Measurements from ENCODE around the gene TSPAN13.

TSPAN13 gene

DNA sequence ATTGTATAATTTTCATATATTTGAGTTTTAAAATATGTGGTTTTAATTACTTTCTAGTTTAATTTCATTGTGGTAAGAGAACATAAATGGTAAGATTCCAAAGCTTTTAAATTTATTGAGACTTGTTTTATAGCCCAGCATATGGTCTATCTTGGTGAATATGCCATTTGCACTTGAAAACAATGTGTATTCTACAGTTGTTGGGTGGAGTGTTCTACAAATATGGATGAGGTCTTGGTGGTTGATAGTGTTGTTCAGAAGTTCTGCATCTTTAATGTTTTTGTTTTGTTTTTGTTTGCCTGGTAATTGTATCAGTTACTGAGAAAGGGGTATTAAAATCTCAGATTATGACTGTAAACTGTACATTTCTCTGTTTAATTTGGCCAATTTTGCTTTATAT, 37.6 kb upstream of the TSPAN13 start:
- no peak for DNase-seq (ENCODE audit: low read depth)
- TF ChIP-seq, protein P1, sequence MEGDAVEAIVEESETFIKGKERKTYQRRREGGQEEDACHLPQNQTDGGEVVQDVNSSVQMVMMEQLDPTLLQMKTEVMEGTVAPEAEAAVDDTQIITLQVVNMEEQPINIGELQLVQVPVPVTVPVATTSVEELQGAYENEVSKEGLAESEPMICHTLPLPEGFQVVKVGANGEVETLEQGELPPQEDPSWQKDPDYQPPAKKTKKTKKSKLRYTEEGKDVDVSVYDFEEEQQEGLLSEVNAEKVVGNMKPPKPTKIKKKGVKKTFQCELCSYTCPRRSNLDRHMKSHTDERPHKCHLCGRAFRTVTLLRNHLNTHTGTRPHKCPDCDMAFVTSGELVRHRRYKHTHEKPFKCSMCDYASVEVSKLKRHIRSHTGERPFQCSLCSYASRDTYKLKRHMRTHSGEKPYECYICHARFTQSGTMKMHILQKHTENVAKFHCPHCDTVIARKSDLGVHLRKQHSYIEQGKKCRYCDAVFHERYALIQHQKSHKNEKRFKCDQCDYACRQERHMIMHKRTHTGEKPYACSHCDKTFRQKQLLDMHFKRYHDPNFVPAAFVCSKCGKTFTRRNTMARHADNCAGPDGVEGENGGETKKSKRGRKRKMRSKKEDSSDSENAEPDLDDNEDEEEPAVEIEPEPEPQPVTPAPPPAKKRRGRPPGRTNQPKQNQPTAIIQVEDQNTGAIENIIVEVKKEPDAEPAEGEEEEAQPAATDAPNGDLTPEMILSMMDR (IDR thresholded peaks at IDR 0.05; ENCODE audit: low read depth, low read length, missing control alignments), result no peak
- in situ Hi-C loops (cut with HindIII; ENCODE audit: low sequenced_read_pairs), result loop anchor here (5.0 kb wide), 1 partner anchor 41 kb away; no protein-coding TSS in a partner anchor
- no peak overlapping the region for H3K4me3 ChIP-seq (ENCODE audit: low read depth, low read length)

DNA sequence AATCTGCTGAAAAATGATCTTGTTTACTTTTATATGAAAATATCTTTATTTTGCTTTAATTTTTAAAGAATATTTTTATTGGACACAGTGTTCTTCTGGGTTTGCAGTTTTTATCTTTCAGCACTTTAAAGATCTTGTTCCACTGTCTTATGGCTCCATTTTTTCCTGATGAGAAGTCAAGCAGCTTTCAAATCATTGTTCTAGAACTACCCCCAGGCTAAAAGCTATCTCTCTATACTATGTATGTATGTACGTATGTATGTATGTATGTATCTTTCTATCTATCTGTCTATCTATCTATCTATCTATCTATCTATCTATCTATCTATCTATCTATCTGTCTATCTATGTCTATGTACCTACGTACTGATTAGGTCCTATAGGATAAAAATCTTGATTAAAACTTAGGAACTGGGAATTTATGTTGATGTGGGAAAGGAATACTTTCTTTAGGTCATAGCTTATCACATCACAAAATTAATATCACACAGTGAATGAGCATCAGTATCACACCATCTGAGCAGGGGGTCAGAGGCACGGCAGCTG, 35.4 kb upstream of the TSPAN13 start:
- H3K4me3 ChIP-seq (ENCODE audit: low read depth, low read length), result no peak overlapping the region
- in situ Hi-C loops (cut with HindIII; ENCODE audit: low sequenced_read_pairs), result loop anchor here (5.0 kb wide), 1 partner anchor 39 kb away; no protein-coding TSS in a partner anchor
- DNase-seq (ENCODE audit: low read depth), result no peak
- TF ChIP-seq, protein P1 (IDR thresholded peaks at IDR 0.05; ENCODE audit: low read depth, low read length, missing control alignments), result no peak

DNA sequence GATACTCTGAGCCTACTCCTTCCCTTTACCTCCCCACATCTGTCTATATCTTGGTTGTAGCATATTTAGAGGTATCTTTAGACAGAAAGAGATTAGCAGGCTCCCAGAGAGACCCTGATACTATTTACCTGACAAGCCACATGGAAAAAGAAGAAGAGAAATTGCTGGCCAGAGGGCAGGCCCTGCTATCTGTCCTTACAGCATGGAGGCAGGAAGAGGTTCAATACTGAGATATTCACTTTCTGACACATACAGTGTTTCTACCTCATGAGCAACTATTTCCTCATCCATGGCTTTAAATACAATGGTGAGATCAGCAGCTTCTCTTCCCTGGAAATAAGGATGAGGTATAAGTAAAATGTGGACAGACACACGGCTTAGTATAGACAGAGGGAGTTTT, 33.9 kb upstream of the TSPAN13 start:
- no peak overlapping the region for H3K4me3 ChIP-seq (ENCODE audit: low read depth, low read length)

DNA sequence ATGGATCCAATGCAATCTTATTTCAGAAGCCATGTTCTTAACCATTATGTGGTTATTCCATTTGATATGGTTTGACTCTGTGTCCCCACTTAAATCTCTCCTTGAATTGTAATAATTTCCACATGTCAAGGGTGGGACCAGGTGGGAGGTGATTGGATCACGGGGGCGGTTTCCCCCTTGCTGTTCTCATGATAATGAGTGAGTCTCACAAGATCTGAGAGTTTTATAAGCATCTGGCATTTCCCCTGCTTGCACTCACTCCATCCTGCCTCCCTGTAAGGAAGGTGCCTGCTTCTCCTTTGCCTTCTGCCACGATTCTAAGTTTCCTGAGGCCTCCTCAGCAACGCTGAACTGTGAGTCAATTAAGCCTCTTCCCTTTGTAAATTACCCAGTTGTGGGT, 32.0 kb upstream of the TSPAN13 start:
- DNase-seq (ENCODE audit: low read depth), result no peak
- in situ Hi-C loops (cut with HindIII; ENCODE audit: low sequenced_read_pairs), result no loop called here
- TF ChIP-seq, protein P1 (IDR thresholded peaks at IDR 0.05; ENCODE audit: low read depth, low read length, missing control alignments), result no peak
- no peak overlapping the region for H3K4me3 ChIP-seq (ENCODE audit: low read depth, low read length)

More for the DNA sequence above, 33.9 kb upstream of the TSPAN13 start:
- in situ Hi-C loops (cut with HindIII; ENCODE audit: low sequenced_read_pairs), result loop anchor here (5.0 kb wide), 1 partner anchor 38 kb away; no protein-coding TSS in a partner anchor
- no peak for DNase-seq (ENCODE audit: low read depth)
- TF ChIP-seq, protein P1 (IDR thresholded peaks at IDR 0.05; ENCODE audit: low read depth, low read length, missing control alignments), result no peak

DNA sequence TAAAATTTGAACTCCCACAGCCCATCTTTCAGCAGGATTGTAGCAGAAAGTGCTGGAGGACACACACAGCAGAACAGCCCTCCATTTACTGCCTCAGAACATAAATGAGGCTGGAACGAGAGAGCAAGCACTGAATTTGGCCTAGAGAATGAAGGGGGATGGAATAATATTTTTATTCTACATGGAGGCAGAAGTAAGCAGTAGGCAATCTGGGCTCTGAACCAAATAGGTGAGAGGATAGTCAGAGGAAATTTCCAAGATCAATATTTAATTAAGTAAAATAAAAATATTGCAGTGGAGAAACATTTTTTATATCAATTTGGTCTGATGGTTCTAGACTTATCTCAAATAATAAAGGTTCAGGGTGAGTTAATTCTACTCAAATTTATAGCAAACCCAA, 29.2 kb upstream of the TSPAN13 start:
- in situ Hi-C loops (cut with HindIII; ENCODE audit: low sequenced_read_pairs), result no loop called here
- no peak overlapping the region for H3K4me3 ChIP-seq (ENCODE audit: low read depth, low read length)
- DNase-seq (ENCODE audit: low read depth), result no peak
- TF ChIP-seq, protein P1 (IDR thresholded peaks at IDR 0.05; ENCODE audit: low read depth, low read length, missing control alignments), result no peak

DNA sequence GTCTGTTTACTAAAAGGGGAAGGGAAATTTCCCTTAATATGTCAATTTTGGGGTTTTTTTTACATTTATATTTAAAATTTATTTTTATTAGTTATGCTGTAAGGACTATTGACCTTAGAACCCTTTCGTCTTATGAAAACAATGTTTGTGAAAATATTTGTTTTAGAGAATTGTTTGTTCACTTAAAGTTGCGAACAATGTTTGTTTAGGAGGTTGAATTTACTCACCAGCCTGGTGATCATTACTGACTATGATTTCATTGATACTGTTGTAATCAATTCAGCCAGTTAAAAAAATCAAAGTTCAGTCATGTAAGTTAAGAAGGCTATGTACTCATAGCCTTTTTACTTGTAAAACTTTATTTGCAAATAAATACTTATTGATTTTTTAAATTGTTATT, 27.4 kb upstream of the TSPAN13 start:
- TF ChIP-seq, protein P1 (IDR thresholded peaks at IDR 0.05; ENCODE audit: low read depth, low read length, missing control alignments), result no peak
- in situ Hi-C loops (cut with HindIII; ENCODE audit: low sequenced_read_pairs), result no loop called here
- H3K4me3 ChIP-seq (ENCODE audit: low read depth, low read length), result no peak overlapping the region
- no peak for DNase-seq (ENCODE audit: low read depth)

Data from astrocyte of the cerebellum (primary cell).